ENCODE measurements around the gene PPOX.

PPOX gene

GRCh38 chr1:161163793-161164192 lies 2.4 kb upstream of the PPOX start:
- H3K36me3 ChIP-seq (ENCODE audit: low read length) = no peaks in the 10 kb centered on the region
- 0 out of 2 replicates have a peak, but pooled peaks cover 8% of the 10 kb centered on the region for H3F3A ChIP-seq (ENCODE audit: insufficient read depth)
- H3K9me2 ChIP-seq (replicated peaks; ENCODE audit: insufficient read depth, low read length) = no peaks in the 10 kb centered on the region
- no peak overlapping the region for H3K4me3 ChIP-seq (ENCODE audit: insufficient read depth, low read length, poor library complexity, severe bottlenecking)
- no peaks in the 10 kb centered on the region for H3K27me3 ChIP-seq (ENCODE audit: low read length)
- peaks cover 6% of the 10 kb centered on the region; the same call in 1 of the 2 replicates for H3K79me2 ChIP-seq (ENCODE audit: insufficient read depth, low read length)
- no peak overlapping the region for H2AFZ ChIP-seq (ENCODE audit: low read depth, low read length, severe bottlenecking)
- no peak overlapping the region for H3K27ac ChIP-seq (ENCODE audit: low read depth, low read length)
- no peak overlapping the region for H3K9ac ChIP-seq (ENCODE audit: low read length)
- no peaks in the 10 kb centered on the region for H4K20me1 ChIP-seq (ENCODE audit: low read depth, low read length)
- no peak for TF ChIP-seq EZH2phosphoT487 (conservative IDR thresholded peaks at IDR 0.05; ENCODE audit: low read length)
- H3K4me2 ChIP-seq (ENCODE audit: low read depth, low read length, poor library complexity, severe bottlenecking) = no peak overlapping the region
- no peaks in the 10 kb centered on the region for H3K9me3 ChIP-seq (ENCODE audit: insufficient read depth, low read length)

DNA sequence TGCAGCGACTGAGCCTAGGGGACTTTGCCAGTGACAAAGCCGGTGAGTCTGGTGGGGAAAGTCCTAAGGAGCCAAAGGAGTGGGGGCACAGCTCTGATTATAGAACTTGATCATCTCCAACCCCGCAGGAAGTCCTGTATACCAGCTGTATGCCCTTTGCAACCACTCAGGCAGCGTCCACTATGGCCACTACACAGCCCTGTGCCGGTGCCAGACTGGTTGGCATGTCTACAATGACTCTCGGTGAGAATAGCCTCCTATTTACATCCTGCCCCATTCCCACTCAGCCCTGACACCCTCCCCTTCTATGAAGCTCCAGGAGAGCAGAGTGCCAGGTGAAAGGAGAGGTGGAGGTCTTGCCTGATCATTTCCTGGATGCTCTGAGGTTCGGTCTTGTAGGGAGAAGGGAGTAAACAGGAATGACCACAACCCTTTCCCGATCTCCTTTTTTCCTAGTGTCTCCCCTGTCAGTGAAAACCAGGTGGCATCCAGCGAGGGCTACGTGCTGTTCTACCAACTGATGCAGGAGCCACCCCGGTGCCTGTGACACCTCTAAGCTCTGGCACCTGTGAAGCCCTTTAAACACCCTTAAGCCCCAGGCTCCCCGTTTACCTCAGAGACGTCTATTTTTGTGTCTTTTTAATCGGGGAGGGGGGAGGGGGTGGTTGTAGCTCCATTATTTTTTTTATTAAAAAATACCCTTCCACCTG lies 1.2 kb upstream of the PPOX start:
- Histone ChIP-seq H3K27me3 (ENCODE audit: low read length) (no peaks in the 10 kb centered on the region), H3K9me3 (ENCODE audit: insufficient read depth, low read length) (no peaks in the 10 kb centered on the region), H3K36me3 (ENCODE audit: low read length) (no peaks in the 10 kb centered on the region), H4K20me1 (ENCODE audit: low read depth, low read length) (no peaks in the 10 kb centered on the region), H3K4me3 (ENCODE audit: insufficient read depth, low read length, poor library complexity, severe bottlenecking) (no peak overlapping the region), H2AFZ (ENCODE audit: low read depth, low read length, severe bottlenecking) (no peak overlapping the region), H3K27ac (ENCODE audit: low read depth, low read length) (peak overlapping the region; percentile 41; the same call in 1 of the 2 replicates), H3K79me2 (ENCODE audit: insufficient read depth, low read length) (peaks cover 1% of the 10 kb centered on the region; the same call in 1 of the 2 replicates), H3K9me2 (replicated peaks; ENCODE audit: insufficient read depth, low read length) (no peaks in the 10 kb centered on the region), H3K4me2 (ENCODE audit: low read depth, low read length, poor library complexity, severe bottlenecking) (peak overlapping the region; percentile 93), H3F3A (ENCODE audit: insufficient read depth) (0 out of 2 replicates have a peak, but pooled peaks cover 8% of the 10 kb centered on the region), H3K9ac (ENCODE audit: low read length) (peak overlapping the region; percentile 81)
- no peak for TF ChIP-seq EZH2phosphoT487 (conservative IDR thresholded peaks at IDR 0.05; ENCODE audit: low read length)
- TF ChIP-seq CTCF (IDR thresholded peaks at IDR 0.05; ENCODE audit: insufficient read depth, low read length, poor library complexity, severe bottlenecking) = no peak

GRCh38 chr1:161166669-161167548 lies 683 bp downstream of the PPOX start:
- Histone ChIP-seq H4K20me1 (ENCODE audit: low read depth, low read length) (no peaks in the 10 kb centered on the region), H3K27me3 (ENCODE audit: low read length) (no peaks in the 10 kb centered on the region), H2AFZ (ENCODE audit: low read depth, low read length, severe bottlenecking) (peak overlapping the region; percentile 69)

More at GRCh38 chr1:161166669-161167548, 683 bp downstream of the PPOX start:
- H3K4me2 ChIP-seq (ENCODE audit: low read depth, low read length, poor library complexity, severe bottlenecking) = peak overlapping the region; percentile 93
- no peaks in the 10 kb centered on the region for H3K9me2 ChIP-seq (replicated peaks; ENCODE audit: insufficient read depth, low read length)
- no peaks in the 10 kb centered on the region for H3K36me3 ChIP-seq (ENCODE audit: low read length)
- H3K4me3 ChIP-seq (ENCODE audit: insufficient read depth, low read length, poor library complexity, severe bottlenecking) = peak overlapping the region; percentile 78
- TF ChIP-seq CTCF (IDR thresholded peaks at IDR 0.05; ENCODE audit: insufficient read depth, low read length, poor library complexity, severe bottlenecking) = no peak
- TF ChIP-seq EZH2phosphoT487 (conservative IDR thresholded peaks at IDR 0.05; ENCODE audit: low read length) = no peak
- H3K9ac ChIP-seq (ENCODE audit: low read length) = peak overlapping the region; percentile 81
- H3K9me3 ChIP-seq (ENCODE audit: insufficient read depth, low read length) = no peaks in the 10 kb centered on the region
- 0 out of 2 replicates have a peak, but pooled peaks cover 8% of the 10 kb centered on the region for H3F3A ChIP-seq (ENCODE audit: insufficient read depth)
- no peaks in the 10 kb centered on the region; the same call in 1 of the 2 replicates for H3K79me2 ChIP-seq (ENCODE audit: insufficient read depth, low read length)
- H3K27ac ChIP-seq (ENCODE audit: low read depth, low read length) = peak overlapping the region; percentile 42
